HepG2 (cell line): ENCODE data around the gene GRK6. TPM values are rescaled to one million over a fixed set of nuclear protein-coding genes. Genes with fewer than 3 reads are reported as not detected.

Experiments used
- CEBPB ChIP-seq: IDR thresholded peaks from 2 replicates; pipeline ENCODE4 v1.6.1; 2011; ENCODE audit warnings: low read depth, low read length, improper control_type of control experiment, borderline replicate concordance
- FOSL2 ChIP-seq: sonication (generic); formaldehyde crosslinking; IDR thresholded peaks from 2 replicates; pipeline ENCODE4 v1.4.0; 2020; ENCODE audit warnings: missing genetic modification reagents
- KDM6A ChIP-seq: IDR thresholded peaks from 2 replicates; pipeline ENCODE4 v1.6.1; 2016; ENCODE audit warnings: low read depth
- MYNN ChIP-seq: sonication (generic); formaldehyde crosslinking; IDR thresholded peaks from 2 replicates; pipeline ENCODE4 v1.4.0; 2020; ENCODE audit warnings: mild to moderate bottlenecking, low read depth, missing genetic modification reagents
- STAG1 ChIP-seq: sonication (generic); formaldehyde crosslinking; IDR thresholded peaks from 2 replicates; pipeline ENCODE4 v1.4.0; 2020; ENCODE audit warnings: missing genetic modification reagents
- ZNF782 ChIP-seq: sonication (generic); formaldehyde crosslinking; IDR thresholded peaks from 2 replicates; pipeline ENCODE4 v1.4.0; 2020; ENCODE audit warnings: missing genetic modification reagents, mild to moderate bottlenecking, borderline replicate concordance
- polyA plus RNA-seq, 8 experiments: library from polyadenylated mRNA; depleted of rRNA in 3 of 8; stranded (reverse) in 7 of 8; unstranded in 1 of 8; fragments of >200 nt; fragmentation: Illumina TruSeq in 4 of 8; extraction: Trizol in 4 of 8; gene quantifications; 2 replicates each; pipeline versions ENCODE4 v1.2.1 to v1.2.3, GENCODE V29; 2011 to 2016; ENCODE audit warnings: low read depth in 4 of 8, missing spikeins in 1 of 8, mixed read lengths in 1 of 8; ENCODE audit not compliant: insufficient read depth in 1 of 8
- total RNA-seq, 5 experiments: library from RNA; depleted of rRNA; stranded (reverse); fragments of >200 nt; fragmentation: Illumina TruSeq; extraction: Trizol; gene quantifications; 2 replicates each; pipeline ENCODE4 v1.2.3, GENCODE V29; 2016; ENCODE audit warnings: low read depth in 1 of 5
- TF ChIP-seq, protein P1 (sequence below): sonication (generic); formaldehyde crosslinking; IDR thresholded peaks from one replicate; pipeline ENCODE4 v1.5.1; 2020; ENCODE audit warnings: mild to moderate bottlenecking, missing genetic modification reagents; ENCODE audit errors: not compliant biosample characterization

Gene GRK6
- total and polyA plus RNA-seq, 2 of the 13 experiments (the other 11 are each of a cell fraction or from before 2014, with no cell fraction given) = 13.2 to 19.9 TPM

DNA sequence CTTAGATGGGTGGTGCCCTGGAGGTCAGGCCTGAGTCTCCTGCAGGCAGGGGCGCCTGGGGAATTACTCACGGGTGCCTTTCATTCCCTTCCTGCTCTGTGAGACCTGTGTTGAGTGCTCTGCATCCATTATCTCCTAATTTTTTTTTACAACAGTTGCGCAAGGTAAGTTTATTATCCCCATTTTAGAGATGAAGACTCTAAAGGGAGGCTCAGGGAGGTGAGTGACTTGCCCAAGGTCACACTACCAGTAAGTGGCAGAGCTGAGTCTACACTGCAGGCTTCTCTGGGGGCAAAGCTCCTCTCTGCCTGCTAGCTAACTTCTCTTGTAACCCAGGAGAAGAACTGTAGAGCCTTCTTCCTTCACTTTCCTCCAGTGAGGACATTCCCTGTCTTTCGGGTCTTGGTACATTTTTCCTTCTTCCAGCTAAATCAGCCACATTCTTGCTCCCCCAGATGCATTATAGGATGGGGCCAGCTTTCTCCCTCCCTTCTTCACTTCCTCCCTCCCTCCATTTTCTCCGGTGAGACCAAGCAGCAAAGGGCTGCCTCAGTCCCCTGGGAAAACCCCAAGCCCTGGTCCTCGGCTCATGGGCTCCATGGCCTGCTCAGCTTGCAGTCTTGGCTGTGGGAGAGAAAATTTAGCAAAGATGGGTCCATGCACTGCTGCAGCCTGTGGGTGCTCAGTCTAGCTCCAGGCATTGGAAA lies 21.9 kb downstream of the GRK6 start (continued):
- TF ChIP-seq KDM6A (no peak), MYNN (CRISPR knock-in tag) (0 out of 2 replicates have a peak, but pooled peaks have one; percentile 1), ZNF782 (CRISPR knock-in tag) (no peak), FOSL2 (no peak), CEBPB (peak; percentile 64; the same call in 1 of the 2 replicates), STAG1 (no peak)
- TF ChIP-seq, protein P1, sequence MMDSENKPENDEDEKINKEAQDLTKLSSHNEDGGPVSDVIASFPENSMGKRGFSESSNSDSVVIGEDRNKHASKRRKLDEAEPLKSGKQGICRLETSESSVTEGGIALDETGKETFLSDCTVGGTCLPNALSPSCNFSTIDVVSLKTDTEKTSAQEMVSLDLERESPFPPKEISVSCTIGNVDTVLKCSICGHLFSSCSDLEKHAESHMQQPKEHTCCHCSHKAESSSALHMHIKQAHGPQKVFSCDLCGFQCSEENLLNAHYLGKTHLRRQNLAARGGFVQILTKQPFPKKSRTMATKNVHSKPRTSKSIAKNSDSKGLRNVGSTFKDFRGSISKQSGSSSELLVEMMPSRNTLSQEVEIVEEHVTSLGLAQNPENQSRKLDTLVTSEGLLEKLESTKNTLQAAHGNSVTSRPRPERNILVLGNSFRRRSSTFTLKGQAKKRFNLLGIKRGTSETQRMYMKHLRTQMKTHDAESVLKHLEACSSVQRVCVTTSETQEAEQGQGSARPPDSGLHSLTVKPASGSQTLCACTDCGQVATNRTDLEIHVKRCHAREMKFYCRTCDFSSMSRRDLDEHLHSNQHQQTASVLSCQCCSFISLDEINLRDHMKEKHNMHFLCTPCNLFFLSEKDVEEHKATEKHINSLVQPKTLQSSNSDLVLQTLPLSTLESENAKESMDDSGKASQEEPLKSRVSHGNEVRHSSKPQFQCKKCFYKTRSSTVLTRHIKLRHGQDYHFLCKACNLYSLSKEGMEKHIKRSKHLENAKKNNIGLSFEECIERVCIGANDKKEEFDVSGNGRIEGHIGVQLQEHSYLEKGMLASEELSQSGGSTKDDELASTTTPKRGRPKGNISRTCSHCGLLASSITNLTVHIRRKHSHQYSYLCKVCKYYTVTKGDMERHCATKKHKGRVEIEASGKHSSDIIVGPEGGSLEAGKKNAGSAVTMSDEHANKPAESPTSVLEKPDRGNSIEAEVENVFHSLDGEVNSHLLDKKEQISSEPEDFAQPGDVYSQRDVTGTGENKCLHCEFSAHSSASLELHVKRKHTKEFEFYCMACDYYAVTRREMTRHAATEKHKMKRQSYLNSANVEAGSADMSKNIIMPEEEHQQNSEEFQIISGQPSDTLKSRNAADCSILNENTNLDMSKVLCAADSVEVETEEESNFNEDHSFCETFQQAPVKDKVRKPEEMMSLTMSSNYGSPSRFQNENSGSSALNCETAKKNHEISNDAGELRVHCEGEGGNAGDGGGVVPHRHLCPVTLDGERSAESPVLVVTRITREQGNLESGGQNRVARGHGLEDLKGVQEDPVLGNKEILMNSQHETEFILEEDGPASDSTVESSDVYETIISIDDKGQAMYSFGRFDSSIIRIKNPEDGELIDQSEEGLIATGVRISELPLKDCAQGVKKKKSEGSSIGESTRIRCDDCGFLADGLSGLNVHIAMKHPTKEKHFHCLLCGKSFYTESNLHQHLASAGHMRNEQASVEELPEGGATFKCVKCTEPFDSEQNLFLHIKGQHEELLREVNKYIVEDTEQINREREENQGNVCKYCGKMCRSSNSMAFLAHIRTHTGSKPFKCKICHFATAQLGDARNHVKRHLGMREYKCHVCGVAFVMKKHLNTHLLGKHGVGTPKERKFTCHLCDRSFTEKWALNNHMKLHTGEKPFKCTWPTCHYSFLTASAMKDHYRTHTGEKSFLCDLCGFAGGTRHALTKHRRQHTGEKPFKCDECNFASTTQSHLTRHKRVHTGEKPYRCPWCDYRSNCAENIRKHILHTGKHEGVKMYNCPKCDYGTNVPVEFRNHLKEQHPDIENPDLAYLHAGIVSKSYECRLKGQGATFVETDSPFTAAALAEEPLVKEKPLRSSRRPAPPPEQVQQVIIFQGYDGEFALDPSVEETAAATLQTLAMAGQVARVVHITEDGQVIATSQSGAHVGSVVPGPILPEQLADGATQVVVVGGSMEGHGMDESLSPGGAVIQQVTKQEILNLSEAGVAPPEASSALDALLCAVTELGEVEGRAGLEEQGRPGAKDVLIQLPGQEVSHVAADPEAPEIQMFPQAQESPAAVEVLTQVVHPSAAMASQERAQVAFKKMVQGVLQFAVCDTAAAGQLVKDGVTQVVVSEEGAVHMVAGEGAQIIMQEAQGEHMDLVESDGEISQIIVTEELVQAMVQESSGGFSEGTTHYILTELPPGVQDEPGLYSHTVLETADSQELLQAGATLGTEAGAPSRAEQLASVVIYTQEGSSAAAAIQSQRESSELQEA (CRISPR knock-in tag) = no peak
